DOHH2 (cell line): ENCODE data around the gene HNRNPC.

Source experiments
- EZH2phosphoT487 ChIP-seq: fragments of 200-600 bp; sonication (generic); IDR thresholded peaks from 2 replicates; pipeline ENCODE4 v1.6.1; 2017; ENCODE audit warnings: borderline replicate concordance, mild to moderate bottlenecking, antibody characterized with exemption, low read length, moderate library complexity, mixed read lengths
- TF ChIP-seq, protein P1 (sequence below): fragments of 200-600 bp; sonication (generic); IDR thresholded peaks from one replicate; pipeline ENCODE4 v1.5.1; 2014; ENCODE audit warnings: antibody characterized with exemption, mild to moderate bottlenecking, low read depth, low read length; ENCODE audit not compliant: poor library complexity, severe bottlenecking

DNA sequence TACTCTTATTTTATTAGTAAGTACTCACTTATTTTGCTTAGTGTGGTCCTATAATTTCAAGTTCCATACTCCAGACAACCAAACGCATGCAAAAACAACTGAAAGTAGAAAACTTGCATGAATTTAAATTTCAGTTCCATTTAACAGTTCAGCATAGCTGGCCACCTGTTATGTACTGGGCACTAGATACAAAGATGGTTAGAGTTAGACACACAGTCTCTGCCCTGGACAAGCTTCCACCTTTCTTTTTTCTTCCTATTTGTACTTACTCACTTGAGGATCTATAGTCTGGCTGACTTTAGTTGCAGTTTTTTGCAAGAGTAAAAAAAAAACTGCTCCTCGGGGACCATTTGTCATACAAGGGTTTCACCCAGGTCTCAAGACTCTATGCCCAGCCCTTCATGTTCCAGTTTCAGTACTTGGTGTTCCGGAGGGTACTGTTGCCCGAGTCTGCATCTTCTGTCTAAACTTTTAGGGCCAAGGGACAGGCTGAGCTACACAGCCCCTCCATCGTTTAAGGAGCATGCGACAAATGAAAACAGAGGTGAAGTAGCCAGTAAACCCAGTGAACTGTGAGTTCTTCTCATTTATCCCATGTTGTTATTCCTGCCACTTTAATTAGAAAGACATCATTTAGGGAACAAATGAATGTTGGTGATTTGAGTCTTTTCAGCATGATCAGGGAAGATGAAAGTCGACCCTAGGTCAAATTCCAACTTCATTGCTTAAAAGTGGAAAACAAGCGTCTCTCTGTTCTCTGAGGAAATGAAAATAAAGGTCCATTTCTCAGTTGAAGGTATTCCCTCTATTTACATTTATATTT is 33.0 kb upstream of the HNRNPC start:
- TF ChIP-seq, protein P1, sequence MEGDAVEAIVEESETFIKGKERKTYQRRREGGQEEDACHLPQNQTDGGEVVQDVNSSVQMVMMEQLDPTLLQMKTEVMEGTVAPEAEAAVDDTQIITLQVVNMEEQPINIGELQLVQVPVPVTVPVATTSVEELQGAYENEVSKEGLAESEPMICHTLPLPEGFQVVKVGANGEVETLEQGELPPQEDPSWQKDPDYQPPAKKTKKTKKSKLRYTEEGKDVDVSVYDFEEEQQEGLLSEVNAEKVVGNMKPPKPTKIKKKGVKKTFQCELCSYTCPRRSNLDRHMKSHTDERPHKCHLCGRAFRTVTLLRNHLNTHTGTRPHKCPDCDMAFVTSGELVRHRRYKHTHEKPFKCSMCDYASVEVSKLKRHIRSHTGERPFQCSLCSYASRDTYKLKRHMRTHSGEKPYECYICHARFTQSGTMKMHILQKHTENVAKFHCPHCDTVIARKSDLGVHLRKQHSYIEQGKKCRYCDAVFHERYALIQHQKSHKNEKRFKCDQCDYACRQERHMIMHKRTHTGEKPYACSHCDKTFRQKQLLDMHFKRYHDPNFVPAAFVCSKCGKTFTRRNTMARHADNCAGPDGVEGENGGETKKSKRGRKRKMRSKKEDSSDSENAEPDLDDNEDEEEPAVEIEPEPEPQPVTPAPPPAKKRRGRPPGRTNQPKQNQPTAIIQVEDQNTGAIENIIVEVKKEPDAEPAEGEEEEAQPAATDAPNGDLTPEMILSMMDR, result no peak
- TF ChIP-seq EZH2phosphoT487, result no peak
